ENCODE measurements around the gene NRXN3. TPM values are rescaled to one million over a fixed set of nuclear protein-coding genes. Genes with fewer than 3 reads are reported as not detected.

NRXN3 gene
- total RNA-seq, 6 experiments from 2014 or later, result 0.07 to 0.28 (median 0.11) TPM; not detected in 2

- no peak for TF ChIP-seq CTCF (IDR thresholded peaks at IDR 0.05)
- H3K27ac Mint-ChIP-seq, result no peak overlapping the region
- no peaks in the 10 kb centered on the region for H3K27me3 Mint-ChIP-seq (ENCODE audit: insufficient read depth)
- peaks cover 56% of the 10 kb centered on the region for H3K9me3 Mint-ChIP-seq
- no peak for DNase-seq
- H3K36me3 Mint-ChIP-seq (ENCODE audit: low read depth), result peaks cover 4% of the 10 kb centered on the region
- no peaks in the 10 kb centered on the region for H3K4me1 Mint-ChIP-seq (ENCODE audit: low read depth)
- H3K4me3 Mint-ChIP-seq, result no peak overlapping the region
These were observed 3.3 kb downstream of the NRXN3 start for GRCh38 chr14:78173346-78174035.

GRCh38 chr14:78175412-78175811 is 5.2 kb downstream of the NRXN3 start:
- no peaks in the 10 kb centered on the region for H3K4me1 Mint-ChIP-seq (ENCODE audit: low read depth)
- H3K4me3 Mint-ChIP-seq, result no peak overlapping the region
- TF ChIP-seq CTCF (IDR thresholded peaks at IDR 0.05), result no peak
- H3K36me3 Mint-ChIP-seq (ENCODE audit: low read depth), result peaks cover 4% of the 10 kb centered on the region
- no peaks in the 10 kb centered on the region for H3K27me3 Mint-ChIP-seq (ENCODE audit: insufficient read depth)
- no peak overlapping the region for H3K27ac Mint-ChIP-seq
- DNase-seq, result no peak
- peaks cover 70% of the 10 kb centered on the region for H3K9me3 Mint-ChIP-seq

- H3K4me3 Mint-ChIP-seq, result no peak overlapping the region
- peaks cover 57% of the 10 kb centered on the region for H3K9me3 Mint-ChIP-seq
- no peaks in the 10 kb centered on the region for H3K27me3 Mint-ChIP-seq (ENCODE audit: insufficient read depth)
- H3K4me1 Mint-ChIP-seq (ENCODE audit: low read depth), result no peaks in the 10 kb centered on the region
- TF ChIP-seq CTCF (IDR thresholded peaks at IDR 0.05), result no peak
- H3K27ac Mint-ChIP-seq, result no peak overlapping the region
- DNase-seq, result no peak
- peaks cover 4% of the 10 kb centered on the region; the same call in 1 of the 2 replicates for H3K36me3 Mint-ChIP-seq (ENCODE audit: low read depth)
These were observed 7.9 kb downstream of the NRXN3 start for GRCh38 chr14:78178071-78178470.

GRCh38 chr14:78178971-78179370 is 8.8 kb downstream of the NRXN3 start:
- Mint-ChIP-seq H3K4me3 (no peak overlapping the region), H3K36me3 (ENCODE audit: low read depth) (peaks cover 4% of the 10 kb centered on the region; the same call in 1 of the 2 replicates), H3K27ac (no peak overlapping the region), H3K4me1 (ENCODE audit: low read depth) (no peaks in the 10 kb centered on the region), H3K27me3 (ENCODE audit: insufficient read depth) (no peaks in the 10 kb centered on the region; the same call in 1 of the 2 replicates), H3K9me3 (peaks cover 57% of the 10 kb centered on the region)
- TF ChIP-seq CTCF (IDR thresholded peaks at IDR 0.05), result no peak
- DNase-seq, result no peak

- no peak for TF ChIP-seq CTCF (IDR thresholded peaks at IDR 0.05)
- Mint-ChIP-seq H3K4me3 (no peak overlapping the region), H3K27me3 (ENCODE audit: insufficient read depth) (peaks cover 1% of the 10 kb centered on the region), H3K27ac (no peak overlapping the region), H3K4me1 (ENCODE audit: low read depth) (no peaks in the 10 kb centered on the region), H3K9me3 (peaks cover 65% of the 10 kb centered on the region), H3K36me3 (ENCODE audit: low read depth) (no peaks in the 10 kb centered on the region)
- no peak for DNase-seq
These were observed 11.1 kb downstream of the NRXN3 start for GRCh38 chr14:78181270-78181669.
